ENCODE results near the gene CCL26.

DNA sequence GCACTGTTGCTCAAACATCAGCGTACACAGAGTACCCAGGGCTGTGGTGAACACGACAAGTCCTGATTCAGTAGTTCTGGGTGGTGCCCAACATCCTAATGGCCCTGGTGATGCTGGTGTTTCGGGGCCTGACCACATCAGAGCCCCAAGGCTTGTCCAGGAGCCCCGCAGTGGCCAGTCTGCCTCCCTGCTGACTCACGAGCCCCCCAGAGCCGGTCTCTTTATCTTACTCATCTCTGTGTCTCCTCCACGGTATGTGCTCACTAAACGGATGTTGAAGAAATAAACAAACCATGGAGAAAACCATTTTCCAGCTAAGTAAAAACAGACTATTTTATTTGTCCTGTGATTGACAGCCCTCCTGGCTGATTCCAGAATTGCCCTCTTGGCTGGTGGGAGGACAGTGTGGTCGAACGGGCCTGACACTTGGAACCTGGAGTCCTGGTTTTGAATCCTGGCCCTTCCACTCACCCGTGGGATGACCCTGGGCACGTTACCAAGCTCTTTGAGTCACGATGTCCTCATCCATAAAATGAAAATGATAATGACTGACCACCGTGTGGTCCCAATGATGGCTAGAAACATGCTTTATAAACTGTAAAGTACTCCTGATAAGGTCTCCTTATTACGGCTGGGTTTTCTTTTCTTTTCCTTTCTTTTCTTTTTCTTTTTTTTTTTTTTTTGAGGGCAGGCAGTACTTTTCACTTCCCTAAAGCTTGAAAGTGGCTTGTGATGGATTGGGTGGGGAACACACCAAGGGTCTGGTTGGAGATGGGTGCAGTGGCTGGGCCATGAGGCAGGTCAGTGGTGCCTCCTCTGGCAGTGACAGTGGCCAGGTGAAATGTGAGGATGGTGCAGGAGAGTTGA lies 39.0 kb downstream of the CCL26 start:
- TF ChIP-seq EZH2 (IDR thresholded peaks at IDR 0.05; ENCODE audit: insufficient read depth, poor library complexity, severe bottlenecking): no peak
- peak; percentile 86; the same call in 1 of the 2 replicates for TF ChIP-seq EZH2phosphoT487 (IDR thresholded peaks at IDR 0.05; ENCODE audit: insufficient read depth, low read depth)
